Choroid plexus epithelial cell (primary cell): ENCODE results near the gene SLX4.

Source experiments
- DNase-seq: peaks from one replicate; pipeline ENCODE4 v3.0.0-alpha.2; 2010; ENCODE audit warnings: low read depth
- H3K4me3 ChIP-seq: 2 replicates; pipeline ENCODE4 v1.5.1; 2011; ENCODE audit warnings: low read depth, mild to moderate bottlenecking, control low read depth, low read length, moderate library complexity
- CTCF ChIP-seq: conservative IDR thresholded peaks from 2 replicates; pipeline ENCODE4 v1.5.1; 2011; ENCODE audit warnings: low read depth, mild to moderate bottlenecking, control low read depth, inconsistent platforms, low read length, moderate library complexity

The SLX4 gene

GRCh38 chr16:3564889-3565141 is 46.6 kb downstream of the SLX4 start:
- H3K4me3 ChIP-seq: no peak overlapping the region
- no peak for DNase-seq
- TF ChIP-seq CTCF: no peak

- no peak for DNase-seq
- H3K4me3 ChIP-seq: no peak overlapping the region
- no peak for TF ChIP-seq CTCF
Observed at GRCh38 chr16:3564130-3564888, 47.1 kb downstream of the SLX4 start.

- no peak for DNase-seq
- H3K4me3 ChIP-seq: no peak overlapping the region
- no peak for TF ChIP-seq CTCF
Observed at GRCh38 chr16:3562914-3563480, 48.4 kb downstream of the SLX4 start.

GRCh38 chr16:3561626-3562025 is 49.8 kb downstream of the SLX4 start:
- TF ChIP-seq CTCF: no peak
- no peak for DNase-seq
- no peak overlapping the region for H3K4me3 ChIP-seq

- DNase-seq: no peak
Observed at GRCh38 chr16:3554351-3554928, 57.0 kb downstream of the SLX4 start.

GRCh38 chr16:3553138-3553923 is 58.1 kb downstream of the SLX4 start:
- H3K4me3 ChIP-seq: no peak overlapping the region
- no peak for DNase-seq
- no peak for TF ChIP-seq CTCF

More at GRCh38 chr16:3554351-3554928, 57.0 kb downstream of the SLX4 start:
- no peak for TF ChIP-seq CTCF
- H3K4me3 ChIP-seq: no peak overlapping the region
